NCI-H2081 treated with DMSO at 0.1 percent for 48 hours (cell line): ENCODE measurements around the gene GPM6B.

Experiments
- DNase-seq: peaks from one replicate; lab custom pipeline; 2025; lab: John Stamatoyannopoulos, UW

GPM6B gene

GRCh38 chrX:13816643-13817627, at the start of gene GPM6B:
TSS of gene GPM6B (minus strand) at chrX:13817093. CDS start at chrX:13816904, 189 bp downstream.
- no peak for DNase-seq

- DNase-seq: no peak
Measured at GRCh38 chrX:13864264-13864663, 47.4 kb upstream of the GPM6B start.

GRCh38 chrX:13863324-13863723, 46.4 kb upstream of the GPM6B start:
- no peak for DNase-seq

GRCh38 chrX:13859724-13860123, 42.8 kb upstream of the GPM6B start:
- DNase-seq: no peak

GRCh38 chrX:13857804-13858203, 40.9 kb upstream of the GPM6B start:
- DNase-seq: no peak

GRCh38 chrX:13855689-13856450, 39.0 kb upstream of the GPM6B start:
- no peak for DNase-seq

GRCh38 chrX:13854003-13854402, 37.1 kb upstream of the GPM6B start:
- DNase-seq: no peak

GRCh38 chrX:13852001-13852695, 35.3 kb upstream of the GPM6B start:
- no peak for DNase-seq

- no peak for DNase-seq
Measured at GRCh38 chrX:13845721-13846378, 29.0 kb upstream of the GPM6B start.

GRCh38 chrX:13843150-13843721, 26.3 kb upstream of the GPM6B start:
- no peak for DNase-seq

- no peak for DNase-seq
Measured at GRCh38 chrX:13840121-13840520, 23.2 kb upstream of the GPM6B start.

- no peak for DNase-seq
Measured at GRCh38 chrX:13837290-13837745, 20.4 kb upstream of the GPM6B start.

GRCh38 chrX:13836575-13836974, 19.7 kb upstream of the GPM6B start:
- DNase-seq: no peak

GRCh38 chrX:13835825-13836224, 18.9 kb upstream of the GPM6B start:
- DNase-seq: no peak

GRCh38 chrX:13834355-13834754, 17.5 kb upstream of the GPM6B start:
- DNase-seq: no peak

GRCh38 chrX:13829983-13830382, 13.1 kb upstream of the GPM6B start:
- no peak for DNase-seq

GRCh38 chrX:13828392-13828791, 11.5 kb upstream of the GPM6B start:
- no peak for DNase-seq

GRCh38 chrX:13827298-13828090, 10.6 kb upstream of the GPM6B start:
- no peak for DNase-seq

- no peak for DNase-seq
Measured at GRCh38 chrX:13826770-13827169, 9.9 kb upstream of the GPM6B start.

- DNase-seq: no peak
Measured at GRCh38 chrX:13825178-13825762, 8.4 kb upstream of the GPM6B start.
